Activated T-helper 1 cell treated with anti-CD3 and anti-CD28 coated beads, Interleukin-12 subunit alpha, Interleukin-12 subunit beta, Interleukin-2, Interleukin-4 antibody, amounts not matched to agents 30 ng/mL and 10 ng/mL and 1 ng/mL, durations not matched to agents 14 hours and 24 hours and 36 hours (primary cell): ENCODE data around the gene MPL. TPM values are rescaled to one million over a fixed set of nuclear protein-coding genes. Genes with fewer than 3 reads are reported as not detected.

Experiments used
- DNase-seq: peaks from one replicate; pipeline ENCODE4 v3.0.0; 2021; ENCODE audit warnings: low spot score
- H3K27ac Mint-ChIP-seq: one replicate; pipeline ENCODE4 v1.8.0; 2021; ENCODE audit warnings: mild to moderate bottlenecking, mixed read lengths
- H3K27me3 Mint-ChIP-seq: one replicate; pipeline ENCODE4 v1.8.0; 2022; ENCODE audit warnings: mild to moderate bottlenecking, moderate library complexity, mixed read lengths; ENCODE audit not compliant: insufficient read depth
- H3K36me3 Mint-ChIP-seq: one replicate; pipeline ENCODE4 v1.8.0; 2021; ENCODE audit warnings: low read depth, mixed read lengths
- H3K4me1 Mint-ChIP-seq: one replicate; pipeline ENCODE4 v1.8.0; 2021; ENCODE audit warnings: low read depth, mixed read lengths
- H3K4me3 Mint-ChIP-seq: one replicate; pipeline ENCODE4 v1.8.0; 2021; ENCODE audit warnings: mild to moderate bottlenecking, moderate library complexity, mixed read lengths
- H3K9me3 Mint-ChIP-seq: one replicate; pipeline ENCODE4 v1.8.0; 2021; ENCODE audit warnings: mixed read lengths
- intact Hi-C: fragments of 100-400 bp; cut with micrococcal nuclease; formaldehyde crosslinking; loops from one replicate; pipeline ENCODE4 v1.15.1; 2024
- total RNA-seq: library from RNA; stranded (reverse); gene quantifications from 2 replicates; pipeline ENCODE4 v1.2.3, GENCODE V29; 2022

MPL gene
- total RNA-seq, 1 donor from 2014 or later, result not detected

DNA sequence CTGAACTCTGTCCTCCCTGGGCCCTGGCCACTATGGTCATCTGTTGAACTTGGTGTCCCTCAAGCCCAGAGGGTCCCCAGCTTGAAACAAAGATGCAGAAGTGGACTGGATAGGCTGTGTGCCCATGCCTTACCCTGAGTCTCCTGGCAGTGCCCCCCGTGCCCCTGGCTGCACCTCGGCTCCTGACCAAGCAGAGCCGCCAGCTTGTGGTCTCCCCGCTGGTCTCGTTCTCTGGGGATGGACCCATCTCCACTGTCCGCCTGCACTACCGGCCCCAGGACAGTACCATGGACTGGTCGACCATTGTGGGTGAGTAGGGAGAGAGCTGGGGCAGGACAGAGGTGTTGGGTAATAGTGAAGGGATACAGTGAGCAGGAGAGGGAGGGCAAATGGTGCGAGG, 26.1 kb upstream of the MPL start:
- Mint-ChIP-seq H3K36me3 (no peaks in the 10 kb centered on the region), H3K4me3 (no peak overlapping the region), H3K27ac (no peak overlapping the region), H3K9me3 (no peaks in the 10 kb centered on the region), H3K4me1 (no peaks in the 10 kb centered on the region), H3K27me3 (peaks cover 7% of the 10 kb centered on the region)
- intact Hi-C loops, result no loop called here
- no peak for DNase-seq

DNA sequence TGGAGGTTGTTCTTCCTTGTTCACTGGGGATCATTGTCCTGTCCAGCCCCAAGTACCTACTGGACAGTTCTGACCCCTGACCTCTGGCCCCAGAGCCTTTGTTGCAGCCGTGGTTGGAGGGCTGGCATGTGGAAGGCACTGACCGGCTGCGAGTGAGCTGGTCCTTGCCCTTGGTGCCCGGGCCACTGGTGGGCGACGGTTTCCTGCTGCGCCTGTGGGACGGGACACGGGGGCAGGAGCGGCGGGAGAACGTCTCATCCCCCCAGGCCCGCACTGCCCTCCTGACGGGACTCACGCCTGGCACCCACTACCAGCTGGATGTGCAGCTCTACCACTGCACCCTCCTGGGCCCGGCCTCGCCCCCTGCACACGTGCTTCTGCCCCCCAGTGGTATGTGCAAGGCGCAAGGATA, 25.4 kb upstream of the MPL start:
- no peaks in the 10 kb centered on the region for H3K9me3 Mint-ChIP-seq
- intact Hi-C loops, result no loop called here
- peaks cover 7% of the 10 kb centered on the region for H3K27me3 Mint-ChIP-seq
- DNase-seq, result no peak
- H3K27ac Mint-ChIP-seq, result no peak overlapping the region
- H3K4me1 Mint-ChIP-seq, result no peaks in the 10 kb centered on the region
- no peaks in the 10 kb centered on the region for H3K36me3 Mint-ChIP-seq
- no peak overlapping the region for H3K4me3 Mint-ChIP-seq

DNA sequence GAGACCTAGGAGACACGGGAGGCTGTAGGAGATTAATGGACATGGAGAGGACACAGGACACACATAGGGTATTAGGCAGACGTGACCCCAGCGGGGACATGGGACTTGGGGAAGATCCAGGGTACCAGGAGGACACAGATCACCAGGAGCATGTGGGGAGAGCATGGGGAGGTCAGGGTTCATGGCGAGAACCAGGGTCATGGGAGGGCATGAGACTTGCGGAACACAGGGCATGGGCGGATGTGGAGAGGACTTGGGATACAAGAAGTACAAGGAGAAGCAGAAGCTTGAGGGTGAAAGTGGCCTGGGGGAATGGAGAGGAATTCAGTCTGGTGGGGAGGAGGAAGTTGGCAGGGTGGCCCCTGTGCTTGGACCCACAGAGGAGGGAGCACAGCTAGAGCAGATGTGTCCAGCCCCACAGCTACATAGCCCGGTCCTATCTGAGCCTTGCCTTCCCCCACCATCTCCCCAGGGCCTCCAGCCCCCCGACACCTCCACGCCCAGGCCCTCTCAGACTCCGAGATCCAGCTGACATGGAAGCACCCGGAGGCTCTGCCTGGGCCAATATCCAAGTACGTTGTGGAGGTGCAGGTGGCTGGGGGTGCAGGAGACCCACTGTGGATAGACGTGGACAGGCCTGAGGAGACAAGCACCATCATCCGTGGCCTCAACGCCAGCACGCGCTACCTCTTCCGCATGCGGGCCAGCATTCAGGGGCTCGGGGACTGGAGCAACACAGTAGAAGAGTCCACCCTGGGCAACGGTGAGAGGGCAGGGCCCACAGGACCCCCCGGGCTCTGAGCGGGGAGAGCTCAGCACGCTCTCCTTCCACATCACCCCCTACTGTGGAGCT, 24.7 kb upstream of the MPL start:
- no peak for DNase-seq
- Mint-ChIP-seq H3K4me1 (peaks cover 2% of the 10 kb centered on the region), H3K4me3 (no peak overlapping the region), H3K27ac (no peak overlapping the region), H3K27me3 (peaks cover 3% of the 10 kb centered on the region), H3K9me3 (no peaks in the 10 kb centered on the region), H3K36me3 (no peaks in the 10 kb centered on the region)
- intact Hi-C loops, result no loop called here

DNA sequence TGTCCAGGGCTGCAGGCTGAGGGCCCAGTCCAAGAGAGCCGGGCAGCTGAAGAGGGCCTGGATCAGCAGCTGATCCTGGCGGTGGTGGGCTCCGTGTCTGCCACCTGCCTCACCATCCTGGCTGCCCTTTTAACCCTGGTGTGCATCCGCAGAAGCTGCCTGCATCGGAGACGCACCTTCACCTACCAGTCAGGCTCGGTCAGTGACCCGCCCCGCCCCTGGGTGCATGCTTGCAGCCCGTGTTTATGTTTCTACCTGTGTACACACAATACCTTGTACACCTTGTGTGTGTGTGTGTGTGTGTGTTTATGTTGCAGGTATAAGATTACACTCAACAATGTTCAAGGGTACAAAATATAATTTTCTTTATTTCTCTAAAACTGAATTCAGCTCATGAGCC, 23.8 kb upstream of the MPL start:
- no peaks in the 10 kb centered on the region for H3K9me3 Mint-ChIP-seq
- H3K27ac Mint-ChIP-seq, result no peak overlapping the region
- no peaks in the 10 kb centered on the region for H3K36me3 Mint-ChIP-seq

DNA sequence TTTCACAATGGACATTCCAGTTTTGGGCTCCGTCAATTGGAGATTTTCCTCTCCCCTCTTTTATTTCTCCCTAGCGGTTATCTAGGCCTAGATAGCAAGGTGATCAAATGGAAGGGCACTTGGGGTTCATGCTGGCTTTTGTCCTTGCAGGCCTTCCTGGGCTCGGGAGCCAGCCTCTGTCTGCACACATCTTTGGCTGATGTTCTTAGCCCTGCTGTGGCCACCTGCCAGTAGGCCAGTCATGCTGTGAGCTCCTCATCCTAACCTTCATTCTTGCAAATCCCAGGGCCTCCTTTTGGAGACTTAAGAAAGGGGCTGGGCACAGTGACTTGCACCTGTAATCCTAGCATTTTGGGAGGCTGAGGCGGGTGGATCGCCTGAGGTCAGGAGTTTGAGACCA, 23.4 kb upstream of the MPL start:
- peaks cover 3% of the 10 kb centered on the region for H3K27me3 Mint-ChIP-seq
- DNase-seq, result no peak
- H3K4me1 Mint-ChIP-seq, result peaks cover 7% of the 10 kb centered on the region
- no peaks in the 10 kb centered on the region for H3K36me3 Mint-ChIP-seq
- no peak overlapping the region for H3K27ac Mint-ChIP-seq
- intact Hi-C loops, result no loop called here
- H3K9me3 Mint-ChIP-seq, result no peaks in the 10 kb centered on the region
- H3K4me3 Mint-ChIP-seq, result no peak overlapping the region

More for the DNA sequence above, 23.8 kb upstream of the MPL start:
- Mint-ChIP-seq H3K27me3 (peaks cover 3% of the 10 kb centered on the region), H3K4me1 (peaks cover 7% of the 10 kb centered on the region), H3K4me3 (no peak overlapping the region)
- intact Hi-C loops, result no loop called here
- no peak for DNase-seq

DNA sequence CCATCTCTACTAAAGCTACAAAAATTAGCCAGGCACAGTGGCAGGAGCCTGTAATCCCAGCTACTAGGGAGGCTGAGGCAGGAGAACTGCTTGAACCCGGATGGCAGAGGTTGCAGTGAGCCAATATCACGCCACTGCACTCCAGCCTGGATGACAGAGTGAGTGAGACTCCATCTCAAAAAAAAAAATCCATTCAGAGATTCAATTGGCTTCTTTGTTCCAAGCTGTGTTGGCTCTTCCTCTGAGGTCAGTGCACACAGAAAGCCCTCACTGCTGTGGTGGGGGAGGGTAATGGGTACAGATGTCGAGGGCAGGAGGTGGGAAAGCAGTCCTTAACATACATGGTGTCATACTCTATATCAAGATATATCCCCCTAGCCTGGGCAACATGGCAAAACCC, 22.1 kb upstream of the MPL start:
- H3K4me1 Mint-ChIP-seq, result peaks cover 7% of the 10 kb centered on the region
- peaks cover 2% of the 10 kb centered on the region for H3K27me3 Mint-ChIP-seq
- intact Hi-C loops, result no loop called here
- no peaks in the 10 kb centered on the region for H3K36me3 Mint-ChIP-seq
- no peak for DNase-seq
- no peak overlapping the region for H3K4me3 Mint-ChIP-seq
- no peak overlapping the region for H3K27ac Mint-ChIP-seq
- H3K9me3 Mint-ChIP-seq, result no peaks in the 10 kb centered on the region

DNA sequence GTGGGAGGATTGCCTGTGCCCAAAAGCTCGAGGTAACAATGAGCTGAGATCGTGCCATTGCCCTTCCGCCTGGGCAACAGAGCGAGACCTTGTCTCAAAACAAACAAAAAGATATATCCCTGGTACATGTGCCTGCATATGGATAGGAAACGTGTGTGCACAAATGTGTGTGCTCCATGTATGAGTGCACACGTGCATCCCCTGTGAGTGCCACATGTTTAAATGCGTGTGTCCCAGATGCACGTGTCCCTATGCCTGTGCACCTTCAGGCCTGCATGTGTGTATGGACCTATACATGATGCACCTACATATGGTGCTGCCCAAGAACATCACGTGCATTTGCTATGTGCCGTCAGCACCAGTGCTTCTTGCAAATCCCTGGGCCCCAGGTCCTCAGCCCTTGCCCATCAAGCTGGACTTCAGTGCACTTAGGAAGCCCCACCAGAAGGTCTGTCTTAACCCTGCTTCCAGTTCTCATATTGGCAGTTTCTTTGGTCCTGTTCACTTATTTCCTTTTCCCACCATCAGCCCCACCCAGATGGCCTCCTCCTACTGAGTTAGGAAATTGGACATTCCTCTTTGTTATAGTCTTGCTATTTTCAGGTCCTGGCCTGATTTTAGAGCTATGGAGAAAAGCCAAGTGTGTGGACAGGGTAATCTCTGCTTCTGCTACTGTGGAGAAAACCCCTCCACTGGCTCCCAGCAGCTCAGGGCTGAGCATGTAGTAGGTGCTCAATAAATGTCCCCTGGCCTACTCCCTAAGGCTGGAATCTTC, 21.5 kb upstream of the MPL start:
- Mint-ChIP-seq H3K27me3 (no peaks in the 10 kb centered on the region), H3K36me3 (no peaks in the 10 kb centered on the region)

DNA sequence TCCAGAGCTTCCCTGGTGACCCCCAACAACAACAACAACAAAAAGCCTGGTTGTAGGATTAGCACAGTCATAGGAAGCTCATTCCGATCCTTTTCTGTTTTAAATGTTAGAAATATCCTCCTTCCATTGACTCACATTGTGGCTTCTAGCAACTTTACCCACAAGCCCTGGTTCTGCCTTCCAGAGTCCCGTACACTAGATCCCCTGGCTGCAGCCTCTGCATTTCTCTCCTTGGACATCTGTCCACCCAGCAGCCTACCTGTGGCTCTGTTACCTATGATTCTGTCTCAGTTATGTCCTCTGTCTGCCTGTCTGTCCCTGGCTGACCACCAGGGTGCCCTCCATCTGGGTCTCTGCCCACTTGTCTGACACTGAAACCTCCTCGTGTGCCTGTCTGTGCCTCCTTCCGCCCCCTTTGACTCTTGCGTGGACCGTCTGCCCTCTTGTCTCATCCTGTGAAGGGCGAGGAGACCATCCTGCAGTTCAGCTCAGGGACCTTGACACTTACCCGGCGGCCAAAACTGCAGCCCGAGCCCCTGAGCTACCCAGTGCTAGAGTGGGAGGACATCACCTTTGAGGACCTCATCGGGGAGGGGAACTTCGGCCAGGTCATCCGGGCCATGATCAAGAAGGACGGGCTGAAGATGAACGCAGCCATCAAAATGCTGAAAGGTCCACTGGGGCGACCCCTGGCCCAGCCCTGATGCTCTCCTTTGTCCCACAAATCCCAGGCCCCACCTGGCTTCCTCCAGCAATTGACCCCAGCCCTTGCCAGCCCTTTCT, 20.7 kb upstream of the MPL start:
- H3K4me3 Mint-ChIP-seq, result no peak overlapping the region
- H3K4me1 Mint-ChIP-seq, result peaks cover 7% of the 10 kb centered on the region
- no peaks in the 10 kb centered on the region for H3K36me3 Mint-ChIP-seq
- H3K9me3 Mint-ChIP-seq, result no peaks in the 10 kb centered on the region
- H3K27ac Mint-ChIP-seq, result no peak overlapping the region
- no peaks in the 10 kb centered on the region for H3K27me3 Mint-ChIP-seq
- intact Hi-C loops, result no loop called here
- no peak for DNase-seq

More for the DNA sequence above, 21.5 kb upstream of the MPL start:
- Mint-ChIP-seq H3K9me3 (no peaks in the 10 kb centered on the region), H3K4me1 (peaks cover 7% of the 10 kb centered on the region), H3K27ac (no peak overlapping the region), H3K4me3 (no peak overlapping the region)
- no peak for DNase-seq
- intact Hi-C loops, result no loop called here

DNA sequence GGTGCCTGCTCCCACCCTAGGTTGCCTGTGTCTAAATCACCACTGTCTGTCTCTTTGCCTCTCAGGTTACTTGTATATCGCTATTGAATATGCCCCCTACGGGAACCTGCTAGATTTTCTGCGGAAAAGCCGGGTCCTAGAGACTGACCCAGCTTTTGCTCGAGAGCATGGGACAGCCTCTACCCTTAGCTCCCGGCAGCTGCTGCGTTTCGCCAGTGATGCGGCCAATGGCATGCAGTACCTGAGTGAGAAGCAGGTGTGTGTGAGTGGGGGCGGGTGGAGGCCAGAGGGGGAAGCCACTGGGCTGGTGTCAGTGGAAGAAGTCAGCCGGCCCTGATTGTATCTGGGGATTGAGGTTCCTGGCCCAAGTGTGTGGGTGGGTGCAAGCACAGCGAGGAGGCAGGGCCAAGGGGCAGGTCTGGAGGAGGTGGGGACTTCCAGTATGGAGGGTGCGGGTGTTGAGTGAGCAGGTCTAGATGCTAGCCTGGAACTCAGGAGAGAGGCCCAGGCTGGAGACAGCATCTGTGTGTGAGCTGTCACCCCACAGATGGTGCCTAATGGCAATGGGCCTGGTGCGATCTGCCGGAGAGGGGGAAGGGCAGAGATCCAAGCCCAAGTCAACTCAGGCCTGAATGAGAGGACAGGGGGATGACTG, 19.7 kb upstream of the MPL start:
- no peak overlapping the region for H3K4me3 Mint-ChIP-seq
- no peak for DNase-seq
- intact Hi-C loops, result no loop called here
- peak overlapping the region; percentile 40 for H3K27ac Mint-ChIP-seq
- no peaks in the 10 kb centered on the region for H3K27me3 Mint-ChIP-seq
- H3K36me3 Mint-ChIP-seq, result no peaks in the 10 kb centered on the region
- peaks cover 7% of the 10 kb centered on the region for H3K4me1 Mint-ChIP-seq
- no peaks in the 10 kb centered on the region for H3K9me3 Mint-ChIP-seq

DNA sequence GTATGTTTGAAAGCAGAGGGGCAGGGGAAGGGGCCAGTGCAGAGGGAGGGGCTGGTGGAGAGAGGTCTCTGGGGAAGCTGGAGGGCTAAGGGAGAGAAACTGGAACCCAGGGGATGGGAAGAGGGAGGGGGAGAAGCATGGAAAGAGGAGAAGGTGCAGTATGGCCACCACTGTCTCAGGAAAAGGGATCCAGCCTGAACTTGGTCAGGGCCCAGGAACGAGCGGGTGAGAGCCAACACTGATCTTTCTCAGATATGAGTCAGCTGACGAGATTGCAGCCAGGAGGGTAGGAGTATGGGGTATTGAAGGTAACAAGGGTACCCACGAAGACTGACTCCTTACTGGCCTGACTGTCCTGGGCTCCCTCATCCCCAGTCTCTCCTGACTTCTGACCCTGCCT, 18.8 kb upstream of the MPL start:
- Mint-ChIP-seq H3K27ac (no peak overlapping the region), H3K9me3 (no peaks in the 10 kb centered on the region), H3K36me3 (no peaks in the 10 kb centered on the region), H3K4me3 (no peak overlapping the region), H3K27me3 (no peaks in the 10 kb centered on the region), H3K4me1 (peaks cover 7% of the 10 kb centered on the region)
- intact Hi-C loops, result no loop called here
- DNase-seq, result no peak

DNA sequence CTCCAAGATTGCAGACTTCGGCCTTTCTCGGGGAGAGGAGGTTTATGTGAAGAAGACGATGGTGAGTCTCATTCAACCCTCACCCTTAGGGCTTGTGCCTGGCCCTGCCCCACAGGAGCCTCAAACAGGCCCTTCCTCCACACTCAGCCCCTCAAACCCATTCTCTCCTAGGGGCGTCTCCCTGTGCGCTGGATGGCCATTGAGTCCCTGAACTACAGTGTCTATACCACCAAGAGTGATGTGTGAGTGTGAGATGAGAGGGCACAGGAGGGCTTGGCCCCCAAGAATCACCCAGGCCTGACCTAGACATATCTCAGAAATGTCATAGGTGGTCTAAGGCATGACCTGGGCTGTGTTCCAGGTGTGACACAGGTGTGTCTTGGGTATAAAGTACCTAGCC, 18.3 kb upstream of the MPL start:
- H3K4me1 Mint-ChIP-seq, result peaks cover 10% of the 10 kb centered on the region
- peaks cover 2% of the 10 kb centered on the region for H3K9me3 Mint-ChIP-seq
- intact Hi-C loops, result no loop called here
- no peak overlapping the region for H3K4me3 Mint-ChIP-seq
- no peaks in the 10 kb centered on the region for H3K27me3 Mint-ChIP-seq
- no peaks in the 10 kb centered on the region for H3K36me3 Mint-ChIP-seq
- peak overlapping the region; percentile 12 for H3K27ac Mint-ChIP-seq
- no peak for DNase-seq

DNA sequence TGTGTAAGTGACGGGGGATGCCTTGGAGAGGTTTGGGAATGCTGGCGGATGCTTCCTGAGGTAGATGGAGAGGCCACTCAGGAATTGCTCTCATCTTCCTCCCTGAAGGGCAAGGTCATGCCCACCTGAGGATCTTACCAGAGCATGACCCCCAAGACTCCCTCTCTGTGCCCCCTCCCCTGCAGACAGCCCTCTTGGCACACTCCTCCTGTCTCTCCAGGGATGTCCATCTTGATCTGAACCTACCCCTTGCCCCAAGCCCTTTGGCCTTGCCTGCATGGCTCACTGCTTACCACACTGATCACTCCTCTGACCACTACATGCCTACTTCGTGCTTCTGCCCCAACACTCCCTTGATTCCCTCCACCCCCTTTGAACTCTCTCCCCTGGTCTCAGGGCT, 17.9 kb upstream of the MPL start:
- no peaks in the 10 kb centered on the region for H3K36me3 Mint-ChIP-seq
- intact Hi-C loops, result no loop called here
- H3K9me3 Mint-ChIP-seq, result peaks cover 7% of the 10 kb centered on the region
- no peak for DNase-seq
- peaks cover 14% of the 10 kb centered on the region for H3K4me1 Mint-ChIP-seq
- H3K27me3 Mint-ChIP-seq, result no peaks in the 10 kb centered on the region
- no peak overlapping the region for H3K4me3 Mint-ChIP-seq
- peak overlapping the region; percentile 50 for H3K27ac Mint-ChIP-seq
